ENCODE data around the gene MLH3. TPM values are rescaled to one million over a fixed set of nuclear protein-coding genes. Genes with fewer than 3 reads are reported as not detected.

MLH3 gene
- total and polyA plus RNA-seq, 2 of the 13 experiments (the other 11 are each of a cell fraction or from before 2014, with no cell fraction given): 14.4 to 24.8 TPM

GRCh38 chr14:75003250-75004027, 47.8 kb downstream of the MLH3 start (continued):
- TF ChIP-seq ZNF598 (CRISPR knock-in tag; IDR thresholded peaks at IDR 0.05; ENCODE audit: borderline replicate concordance) (0 out of 2 replicates have a peak, but pooled peaks have one; percentile 8), FOXK2 (IDR thresholded peaks at IDR 0.05) (no peak), POLR2A (IDR thresholded peaks at IDR 0.05; ENCODE audit: insufficient read depth in 1 of 2, low read depth in 2 of 2, low read length in 2 of 2) (peak in 1 of 2 experiments; percentile 12; a peak in 1 of 4 replicates), MXD3 (CRISPR knock-in tag; IDR thresholded peaks at IDR 0.05) (0 out of 2 replicates have a peak, but pooled peaks have one; percentile 15), ZNF501 (CRISPR knock-in tag; IDR thresholded peaks at IDR 0.05) (0 out of 2 replicates have a peak, but pooled peaks have one; percentile 1), MAFF (IDR thresholded peaks at IDR 0.05; ENCODE audit: low read depth, low read length) (no peak), ZNF20 (CRISPR knock-in tag; IDR thresholded peaks at IDR 0.05) (no peak), SAFB2 (CRISPR knock-in tag; IDR thresholded peaks at IDR 0.05; ENCODE audit: borderline replicate concordance, low read depth) (0 out of 2 replicates have a peak, but pooled peaks have one; percentile 19), ZFP91 (CRISPR knock-in tag; IDR thresholded peaks at IDR 0.05; ENCODE audit: borderline replicate concordance) (peak; percentile 7; the same call in 1 of the 2 replicates), HOXA5 (CRISPR knock-in tag; IDR thresholded peaks at IDR 0.05) (0 out of 2 replicates have a peak, but pooled peaks have one; percentile 12), ARNT2 (CRISPR knock-in tag; IDR thresholded peaks at IDR 0.05; ENCODE audit: low read depth) (0 out of 2 replicates have a peak, but pooled peaks have one; percentile 13), ARNTL (CRISPR knock-in tag; IDR thresholded peaks at IDR 0.05) (0 out of 2 replicates have a peak, but pooled peaks have one; percentile 5), ZNF34 (CRISPR knock-in tag; IDR thresholded peaks at IDR 0.05; ENCODE audit: borderline replicate concordance) (0 out of 2 replicates have a peak, but pooled peaks have one; percentile 77), ZGPAT (CRISPR knock-in tag; IDR thresholded peaks at IDR 0.05) (no peak), MATR3 (CRISPR knock-in tag; IDR thresholded peaks at IDR 0.05) (no peak), TBP (CRISPR knock-in tag; IDR thresholded peaks at IDR 0.05) (0 out of 2 replicates have a peak, but pooled peaks have one; percentile 41), KDM2A (CRISPR knock-in tag; IDR thresholded peaks at IDR 0.05; ENCODE audit: borderline replicate concordance, low read depth) (peak; percentile 5)

Measured in HepG2 (cell line).